GM23248 (cell line): ENCODE results near the gene LIME1.

Source experiments
- EZH2 ChIP-seq: fragments of 200-600 bp; sonication (generic); IDR thresholded peaks from 2 replicates; pipeline ENCODE4 v1.6.1; 2018; ENCODE audit warnings: antibody characterized with exemption, mild to moderate bottlenecking; ENCODE audit not compliant: insufficient read depth, poor library complexity, severe bottlenecking
- EZH2phosphoT487 ChIP-seq: fragments of 200-600 bp; sonication (generic); IDR thresholded peaks from 2 replicates; pipeline ENCODE4 v1.6.1; 2018; ENCODE audit warnings: antibody characterized with exemption, moderate library complexity, mild to moderate bottlenecking, low read depth; ENCODE audit not compliant: insufficient read depth

GRCh38 chr20:63690003-63690897, 46.2 kb upstream of the LIME1 start:
- TF ChIP-seq EZH2phosphoT487 (no peak), EZH2 (no peak)
